ENCODE results near the gene SRGAP3.
"Not testable (repeated sequence)": the region's sequence is repeated elsewhere in the genome, so short reads cannot be mapped to it uniquely, and the experiment has no call there.

SRGAP3 gene

DNA sequence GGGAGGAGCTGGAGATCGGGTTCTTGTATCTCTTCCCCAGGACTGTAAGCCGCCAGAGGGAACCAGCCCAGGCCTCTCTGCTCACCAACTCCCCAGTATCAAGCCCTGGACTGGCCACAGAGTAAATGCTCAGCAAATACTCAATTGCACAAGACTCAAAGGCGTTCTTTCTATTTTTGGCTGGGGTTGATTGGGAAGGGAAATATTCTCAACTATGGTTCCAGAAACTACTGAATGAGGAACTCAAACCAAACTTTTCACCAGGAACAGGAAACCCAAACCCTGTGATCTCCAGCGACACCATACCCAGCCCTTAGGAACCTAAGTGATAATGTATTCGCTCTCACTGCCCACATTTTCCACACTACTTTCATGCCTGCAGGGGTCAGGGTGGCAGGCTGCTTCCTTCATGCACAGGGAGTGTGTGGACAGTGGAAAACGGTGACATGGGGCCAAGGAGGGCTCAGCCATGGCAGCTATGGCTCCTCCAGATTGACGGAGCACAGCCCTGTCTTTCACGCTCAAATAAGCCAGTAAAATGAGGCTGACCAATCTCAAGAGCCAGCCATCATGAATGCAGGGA lies 161.5 kb downstream of the SRGAP3 start:
- no peaks in the 10 kb centered on the region for H3K36me3 ChIP-seq (ENCODE audit: control insufficient read depth, low read depth, low read length)
- no peaks in the 10 kb centered on the region for H3K27me3 ChIP-seq (ENCODE audit: control insufficient read depth, insufficient read depth, low read length)
- no peak overlapping the region for H3K27ac ChIP-seq (ENCODE audit: low read length)
- no peak overlapping the region for H3K9ac ChIP-seq (ENCODE audit: low read length)
- H3K9me3 ChIP-seq (ENCODE audit: control insufficient read depth, low read depth, low read length) = no peaks in the 10 kb centered on the region
- H3K4me1 ChIP-seq (ENCODE audit: control insufficient read depth, low read depth, low read length) = no peaks in the 10 kb centered on the region
- H3K4me3 ChIP-seq (ENCODE audit: low read length) = no peak overlapping the region

DNA sequence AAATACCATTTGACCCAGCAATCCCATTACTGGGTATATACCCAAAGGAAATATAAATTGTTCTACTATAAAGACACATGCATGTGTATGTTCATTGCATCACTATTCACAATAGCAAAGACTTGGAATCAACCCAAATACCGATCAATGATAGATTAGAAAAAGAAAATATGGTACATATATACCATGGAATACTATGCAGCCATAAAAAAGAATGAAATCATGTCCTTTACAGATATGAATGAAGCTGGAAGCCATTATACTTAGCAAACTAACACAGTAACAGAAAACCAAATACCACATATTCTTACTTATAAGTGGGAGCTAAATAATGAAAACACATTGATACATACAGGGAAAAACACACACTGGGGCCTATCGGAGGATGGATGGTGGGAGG lies 164.0 kb downstream of the SRGAP3 start:
- H3K4me3 ChIP-seq (ENCODE audit: low read length); H3K36me3 ChIP-seq (ENCODE audit: control insufficient read depth, low read depth, low read length); H3K4me1 ChIP-seq (ENCODE audit: control insufficient read depth, low read depth, low read length); H3K9me3 ChIP-seq (ENCODE audit: control insufficient read depth, low read depth, low read length); H3K27me3 ChIP-seq (ENCODE audit: control insufficient read depth, insufficient read depth, low read length); H3K9ac ChIP-seq (ENCODE audit: low read length); H3K27ac ChIP-seq (ENCODE audit: low read length): not testable (repeated sequence)

- H3K9ac ChIP-seq (ENCODE audit: low read length) = no peak overlapping the region
- peaks cover 18% of the 10 kb centered on the region for H3K4me1 ChIP-seq (ENCODE audit: control insufficient read depth, low read depth, low read length)
Observed at GRCh38 chr3:9081184-9081818, 168.1 kb downstream of the SRGAP3 start.

GRCh38 chr3:9080163-9080562 lies 169.3 kb downstream of the SRGAP3 start:
- no peak overlapping the region for H3K4me3 ChIP-seq (ENCODE audit: low read length)
- H3K4me1 ChIP-seq (ENCODE audit: control insufficient read depth, low read depth, low read length) = peaks cover 18% of the 10 kb centered on the region
- no peaks in the 10 kb centered on the region for H3K27me3 ChIP-seq (ENCODE audit: control insufficient read depth, insufficient read depth, low read length)
- no peak overlapping the region for H3K27ac ChIP-seq (ENCODE audit: low read length)
- no peaks in the 10 kb centered on the region for H3K9me3 ChIP-seq (ENCODE audit: control insufficient read depth, low read depth, low read length)
- no peak overlapping the region for H3K9ac ChIP-seq (ENCODE audit: low read length)
- no peaks in the 10 kb centered on the region for H3K36me3 ChIP-seq (ENCODE audit: control insufficient read depth, low read depth, low read length)

More at GRCh38 chr3:9081184-9081818, 168.1 kb downstream of the SRGAP3 start:
- Histone ChIP-seq H3K4me3 (ENCODE audit: low read length) (no peak overlapping the region), H3K27ac (ENCODE audit: low read length) (no peak overlapping the region), H3K9me3 (ENCODE audit: control insufficient read depth, low read depth, low read length) (no peaks in the 10 kb centered on the region), H3K36me3 (ENCODE audit: control insufficient read depth, low read depth, low read length) (no peaks in the 10 kb centered on the region), H3K27me3 (ENCODE audit: control insufficient read depth, insufficient read depth, low read length) (no peaks in the 10 kb centered on the region)

DNA sequence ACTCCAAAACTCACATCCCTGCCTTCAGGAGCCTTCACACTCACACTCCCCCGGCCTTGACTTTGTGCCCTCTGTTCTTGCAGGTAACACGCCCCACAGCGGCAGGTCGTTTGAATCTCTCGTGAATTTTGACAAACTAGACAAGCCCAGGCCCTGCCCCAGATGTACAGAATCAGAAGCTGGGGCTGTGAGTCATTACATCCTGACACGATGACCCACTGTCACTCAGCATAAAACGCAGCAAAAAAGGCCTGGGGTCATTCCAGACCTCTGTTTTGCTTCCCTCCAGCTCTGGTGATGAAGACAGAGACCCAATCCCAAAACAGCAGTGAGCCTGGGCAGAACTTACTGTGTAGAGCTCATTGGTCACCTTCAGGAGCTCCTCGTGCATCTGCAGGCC lies 169.8 kb downstream of the SRGAP3 start:
- Histone ChIP-seq H3K4me3 (ENCODE audit: low read length) (no peak overlapping the region), H3K9me3 (ENCODE audit: control insufficient read depth, low read depth, low read length) (no peaks in the 10 kb centered on the region), H3K4me1 (ENCODE audit: control insufficient read depth, low read depth, low read length) (peaks cover 18% of the 10 kb centered on the region), H3K27me3 (ENCODE audit: control insufficient read depth, insufficient read depth, low read length) (no peaks in the 10 kb centered on the region), H3K36me3 (ENCODE audit: control insufficient read depth, low read depth, low read length) (no peaks in the 10 kb centered on the region), H3K9ac (ENCODE audit: low read length) (no peak overlapping the region), H3K27ac (ENCODE audit: low read length) (no peak overlapping the region)

- Histone ChIP-seq H3K9me3 (ENCODE audit: control insufficient read depth, low read depth, low read length) (no peaks in the 10 kb centered on the region), H3K27ac (ENCODE audit: low read length) (no peak overlapping the region), H3K4me3 (ENCODE audit: low read length) (no peak overlapping the region)
Observed at GRCh38 chr3:9078561-9079240, 170.7 kb downstream of the SRGAP3 start.

DNA sequence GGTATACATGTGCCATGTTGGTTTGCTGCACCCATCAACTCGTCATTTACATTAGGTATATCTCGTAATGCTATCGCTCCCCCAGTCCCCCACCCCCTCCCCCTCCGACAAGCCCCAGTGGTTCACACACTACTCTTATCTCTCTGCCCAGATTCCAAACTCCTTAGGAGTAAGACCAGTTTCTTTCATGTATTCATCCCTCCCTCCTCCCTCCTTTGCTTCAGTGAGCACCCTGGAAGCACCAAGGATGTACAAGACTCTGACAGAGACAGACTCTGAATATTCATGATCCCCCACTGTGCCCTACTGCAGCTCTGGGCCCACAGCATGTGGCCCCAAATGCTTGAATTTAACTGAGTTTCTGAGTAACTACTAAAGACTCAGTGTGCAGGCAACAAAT lies 172.4 kb downstream of the SRGAP3 start:
- no peaks in the 10 kb centered on the region for H3K27me3 ChIP-seq (ENCODE audit: control insufficient read depth, insufficient read depth, low read length)
- peaks cover 18% of the 10 kb centered on the region for H3K4me1 ChIP-seq (ENCODE audit: control insufficient read depth, low read depth, low read length)
- no peak overlapping the region for H3K4me3 ChIP-seq (ENCODE audit: low read length)
- H3K27ac ChIP-seq (ENCODE audit: low read length) = no peak overlapping the region
- no peaks in the 10 kb centered on the region for H3K9me3 ChIP-seq (ENCODE audit: control insufficient read depth, low read depth, low read length)
- no peaks in the 10 kb centered on the region for H3K36me3 ChIP-seq (ENCODE audit: control insufficient read depth, low read depth, low read length)
- no peak overlapping the region for H3K9ac ChIP-seq (ENCODE audit: low read length)

More at GRCh38 chr3:9078561-9079240, 170.7 kb downstream of the SRGAP3 start:
- H3K27me3 ChIP-seq (ENCODE audit: control insufficient read depth, insufficient read depth, low read length) = no peaks in the 10 kb centered on the region
- H3K9ac ChIP-seq (ENCODE audit: low read length) = no peak overlapping the region
- H3K4me1 ChIP-seq (ENCODE audit: control insufficient read depth, low read depth, low read length) = peaks cover 18% of the 10 kb centered on the region
- no peaks in the 10 kb centered on the region for H3K36me3 ChIP-seq (ENCODE audit: control insufficient read depth, low read depth, low read length)

DNA sequence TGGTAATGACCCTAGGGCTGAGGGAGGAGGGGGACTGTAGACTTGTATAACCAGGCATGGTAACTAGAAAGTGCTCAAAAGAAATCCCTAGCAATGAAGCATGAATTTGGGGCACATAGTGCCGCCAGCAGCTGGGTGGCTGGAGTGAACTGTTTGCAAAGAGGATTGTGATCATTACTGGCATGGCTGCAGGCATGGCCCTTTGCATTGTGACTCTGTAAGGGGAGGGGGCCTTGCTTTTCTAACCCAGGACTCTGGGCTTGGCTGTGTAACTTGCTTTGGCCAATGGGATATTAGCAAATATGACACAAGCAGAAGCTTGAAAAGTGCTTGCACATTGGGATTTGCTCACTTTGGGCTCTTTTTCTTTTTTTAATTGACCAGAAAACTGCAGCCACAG lies 173.7 kb downstream of the SRGAP3 start:
- Histone ChIP-seq H3K4me1 (ENCODE audit: control insufficient read depth, low read depth, low read length) (peaks cover 18% of the 10 kb centered on the region), H3K9me3 (ENCODE audit: control insufficient read depth, low read depth, low read length) (no peaks in the 10 kb centered on the region)

GRCh38 chr3:9074079-9074478 lies 175.4 kb downstream of the SRGAP3 start:
- Histone ChIP-seq H3K27ac (ENCODE audit: low read length) (no peak overlapping the region), H3K4me3 (ENCODE audit: low read length) (no peak overlapping the region), H3K36me3 (ENCODE audit: control insufficient read depth, low read depth, low read length) (no peaks in the 10 kb centered on the region), H3K9me3 (ENCODE audit: control insufficient read depth, low read depth, low read length) (no peaks in the 10 kb centered on the region), H3K27me3 (ENCODE audit: control insufficient read depth, insufficient read depth, low read length) (no peaks in the 10 kb centered on the region), H3K4me1 (ENCODE audit: control insufficient read depth, low read depth, low read length) (peaks cover 15% of the 10 kb centered on the region), H3K9ac (ENCODE audit: low read length) (no peak overlapping the region)

More for the DNA sequence above, 173.7 kb downstream of the SRGAP3 start:
- Histone ChIP-seq H3K27me3 (ENCODE audit: control insufficient read depth, insufficient read depth, low read length) (no peaks in the 10 kb centered on the region), H3K4me3 (ENCODE audit: low read length) (no peak overlapping the region), H3K36me3 (ENCODE audit: control insufficient read depth, low read depth, low read length) (no peaks in the 10 kb centered on the region), H3K27ac (ENCODE audit: low read length) (no peak overlapping the region), H3K9ac (ENCODE audit: low read length) (no peak overlapping the region)

GRCh38 chr3:9072667-9073009 lies 176.8 kb downstream of the SRGAP3 start:
- Histone ChIP-seq H3K9ac (ENCODE audit: low read length) (no peak overlapping the region), H3K27ac (ENCODE audit: low read length) (no peak overlapping the region), H3K9me3 (ENCODE audit: control insufficient read depth, low read depth, low read length) (no peaks in the 10 kb centered on the region), H3K27me3 (ENCODE audit: control insufficient read depth, insufficient read depth, low read length) (no peaks in the 10 kb centered on the region), H3K36me3 (ENCODE audit: control insufficient read depth, low read depth, low read length) (no peaks in the 10 kb centered on the region), H3K4me1 (ENCODE audit: control insufficient read depth, low read depth, low read length) (peaks cover 6% of the 10 kb centered on the region), H3K4me3 (ENCODE audit: low read length) (no peak overlapping the region)

- H3K27ac ChIP-seq (ENCODE audit: low read length) = no peak overlapping the region
- no peak overlapping the region for H3K9ac ChIP-seq (ENCODE audit: low read length)
- peaks cover under 1% of the 10 kb centered on the region for H3K4me1 ChIP-seq (ENCODE audit: control insufficient read depth, low read depth, low read length)
- H3K4me3 ChIP-seq (ENCODE audit: low read length) = no peak overlapping the region
- no peaks in the 10 kb centered on the region for H3K36me3 ChIP-seq (ENCODE audit: control insufficient read depth, low read depth, low read length)
- no peaks in the 10 kb centered on the region for H3K27me3 ChIP-seq (ENCODE audit: control insufficient read depth, insufficient read depth, low read length)
- H3K9me3 ChIP-seq (ENCODE audit: control insufficient read depth, low read depth, low read length) = no peaks in the 10 kb centered on the region
Observed at GRCh38 chr3:9071936-9072666, 177.3 kb downstream of the SRGAP3 start.
